Measurements from ENCODE around the gene ODAD3.
"Not testable (repeated sequence)": the region's sequence is repeated elsewhere in the genome, so short reads cannot be mapped to it uniquely, and the experiment has no call there.

ODAD3 gene

GRCh38 chr19:11435057-11435832, at the start of gene ODAD3, which contains the start of gene PRKCSH:
Gene ODAD3, minus strand, starts transcription at chr19:11435121. Its CDS starts 105 bp downstream, at chr19:11435016.
Gene PRKCSH, plus strand, starts transcription at chr19:11435635. Its CDS starts 483 bp downstream, at chr19:11436118.
- DNase-seq (ENCODE audit: low read depth in 2 of 3, low spot score in 2 of 3): peak; percentile 82 to 98 (median 92)

- no peak for DNase-seq (ENCODE audit: low read depth in 2 of 3, low spot score in 2 of 3)
These were observed 48.6 kb upstream of the ODAD3 start for GRCh38 chr19:11483366-11484111.

DNA sequence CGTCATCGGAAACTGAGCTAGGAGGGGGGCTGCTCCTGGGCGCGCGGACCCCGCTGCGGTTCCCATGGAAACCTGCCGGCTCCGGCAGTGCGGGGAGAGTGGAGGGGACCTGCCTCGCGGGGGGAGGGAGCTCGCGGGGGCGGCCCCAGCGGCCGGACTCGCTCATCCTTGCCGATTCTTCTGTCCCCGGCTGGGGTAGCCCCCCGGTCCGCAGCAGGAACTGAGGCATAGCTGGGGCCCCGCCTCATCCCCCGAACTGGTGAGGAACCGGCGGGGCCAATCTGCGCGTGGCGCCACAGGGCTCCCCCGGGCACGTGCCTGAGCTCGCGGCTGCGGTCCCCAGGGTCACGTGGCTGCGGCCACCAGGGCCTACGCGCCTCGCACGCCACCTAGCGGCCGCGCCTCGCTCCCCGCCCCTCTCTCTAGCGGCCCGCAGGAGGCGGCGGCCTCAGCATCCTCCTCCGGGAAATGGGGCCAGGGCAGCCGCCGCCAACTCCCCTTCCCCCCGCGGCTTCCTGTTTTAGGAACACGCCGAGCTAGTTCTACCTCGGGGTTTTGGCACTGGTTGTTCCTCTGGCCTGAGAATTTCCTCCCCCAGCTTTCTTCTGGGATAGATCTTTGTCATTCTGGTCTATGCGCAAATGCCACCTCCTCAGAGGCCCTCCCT, 47.6 kb upstream of the ODAD3 start:
- DNase-seq (ENCODE audit: low read depth in 2 of 3, low spot score in 2 of 3): peak; percentile 67 to 81 (median 80)

GRCh38 chr19:11481534-11482383, 46.8 kb upstream of the ODAD3 start:
- peak; percentile 24 to 69 (median 64) for DNase-seq (ENCODE audit: low read depth in 2 of 3, low spot score in 2 of 3)

DNA sequence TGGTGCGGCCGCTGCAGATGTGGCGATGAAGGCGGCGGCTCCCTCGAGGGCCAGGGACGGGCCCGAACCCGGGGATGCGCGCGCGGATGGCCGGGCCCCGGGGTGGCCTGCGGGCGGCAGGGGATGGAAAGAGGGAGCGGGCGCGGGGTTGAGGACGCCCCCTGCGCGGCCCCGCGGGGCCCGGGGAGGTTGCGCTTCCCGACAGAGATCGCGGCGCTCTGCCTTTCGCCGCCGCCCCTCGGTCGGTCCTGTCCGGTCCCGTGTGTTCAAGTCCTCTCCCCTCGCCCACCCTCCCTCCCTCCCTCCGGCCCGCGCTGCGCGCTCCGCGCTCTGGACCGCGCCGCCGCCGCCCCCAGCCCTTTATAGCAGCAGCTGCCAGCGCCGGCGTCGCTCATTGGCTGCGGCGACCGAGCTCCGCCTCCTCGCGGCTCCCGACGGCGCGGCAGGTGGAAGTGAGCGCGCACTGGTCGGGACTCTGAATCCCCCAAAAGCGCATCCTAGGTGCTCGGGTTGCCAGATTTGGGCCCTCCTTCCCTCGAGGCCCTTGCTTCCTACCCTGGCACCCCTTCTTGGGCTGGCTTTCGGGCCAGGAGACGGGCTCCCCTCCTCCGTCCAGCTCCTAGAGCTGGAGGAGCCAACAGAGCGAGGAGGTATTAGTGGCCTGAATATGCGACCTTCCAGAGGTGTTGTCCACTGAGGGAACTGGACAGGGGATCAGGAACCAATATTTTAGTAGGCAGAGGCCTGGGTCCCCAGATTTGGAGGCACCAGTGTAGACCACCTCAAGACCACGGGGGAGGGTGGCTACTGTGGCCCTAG, 46.0 kb upstream of the ODAD3 start, which contains the start of gene ELAVL3:
ELAVL3 (minus strand) TSS at position 332 of the 819 bp plus-strand sequence. CDS start 438 bp downstream, outside the sequence.
- DNase-seq (ENCODE audit: low read depth in 2 of 3, low spot score in 2 of 3): no peak

DNA sequence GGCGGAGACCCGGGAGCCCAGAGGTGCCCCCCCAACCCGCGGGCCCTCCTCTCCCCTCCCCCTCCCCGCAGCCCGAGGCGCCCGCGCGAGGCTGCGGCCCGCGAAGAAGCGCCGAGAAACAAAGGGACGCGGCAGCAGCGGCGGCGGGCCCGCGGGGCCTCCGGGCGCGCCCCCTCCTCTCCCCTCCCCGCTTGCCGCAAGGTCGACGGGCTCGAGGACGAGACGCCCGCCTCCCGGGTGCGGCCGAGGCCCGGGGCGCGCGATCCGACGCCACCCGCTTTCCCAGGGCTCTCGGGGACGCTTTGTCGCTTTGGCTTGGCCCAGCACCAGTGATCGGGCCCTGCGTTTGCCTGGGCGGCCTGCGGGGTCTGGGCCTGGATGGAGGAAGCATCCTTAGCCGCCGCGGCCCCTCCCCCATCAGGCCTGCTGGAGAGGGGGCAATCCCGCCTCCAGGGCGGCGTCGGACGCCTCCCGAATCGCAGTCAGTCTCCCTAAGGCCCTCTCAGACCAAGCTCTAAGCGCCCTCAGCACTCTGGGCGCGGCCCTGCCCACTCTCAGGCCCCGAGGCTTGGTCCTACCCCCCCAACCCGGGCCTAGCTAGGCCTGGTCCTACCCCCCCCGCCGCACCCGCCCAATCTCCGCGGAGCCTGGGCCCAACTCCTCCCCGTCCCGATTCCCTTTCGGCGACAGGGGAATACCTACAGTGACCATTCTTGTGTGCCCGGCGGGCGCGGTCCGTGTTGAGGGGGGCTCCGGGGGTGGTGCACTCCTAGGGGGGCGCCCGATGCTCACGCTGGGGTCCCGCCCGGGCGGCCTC, 45.2 kb upstream of the ODAD3 start:
- DNase-seq (ENCODE audit: low read depth in 2 of 3, low spot score in 2 of 3): no peak

DNA sequence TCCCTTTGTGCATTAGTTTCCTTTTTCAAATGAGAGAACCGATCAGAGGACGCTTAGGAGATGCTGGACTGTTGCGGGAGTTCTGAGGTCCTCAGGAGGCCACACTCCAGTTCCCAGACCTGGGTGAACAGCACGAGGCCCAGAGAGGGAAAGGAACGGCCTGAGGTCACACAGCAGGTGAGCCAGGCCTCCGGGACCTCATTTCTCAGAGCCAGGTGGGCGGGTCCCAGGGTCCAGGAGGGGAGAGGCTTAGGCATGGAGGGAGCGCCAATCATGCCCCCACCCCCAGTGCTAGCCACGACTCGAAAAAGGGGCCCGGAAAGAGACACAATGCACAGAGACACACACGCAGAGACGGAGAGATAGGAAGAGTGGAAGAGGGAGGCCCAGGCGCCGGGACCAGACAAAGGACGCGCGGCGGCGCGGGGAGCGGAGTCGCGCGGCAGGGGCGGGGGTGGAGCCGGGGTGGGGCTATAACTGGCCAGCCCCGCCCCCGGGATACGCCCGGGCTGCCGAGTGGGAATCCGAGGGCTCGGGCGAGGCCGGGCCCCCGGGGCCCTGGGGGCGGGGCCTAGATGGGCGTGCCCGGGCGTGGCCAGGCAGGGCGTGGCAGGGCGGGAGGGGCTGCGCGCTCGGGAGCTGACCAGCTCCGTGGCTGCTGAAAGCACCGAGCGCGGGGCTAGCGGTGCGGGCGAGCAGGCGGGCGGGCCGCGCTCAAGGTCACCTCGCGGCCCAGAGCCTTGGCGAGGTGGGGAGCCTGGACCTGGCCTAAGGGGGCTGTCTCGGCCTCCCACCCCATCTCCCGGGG, 44.4 kb upstream of the ODAD3 start:
- no peak for DNase-seq (ENCODE audit: low read depth in 2 of 3, low spot score in 2 of 3)

- DNase-seq (ENCODE audit: low read depth in 2 of 3, low spot score in 2 of 3): no peak
These were observed 43.5 kb upstream of the ODAD3 start for GRCh38 chr19:11478167-11479089.

GRCh38 chr19:11475861-11476260, 40.9 kb upstream of the ODAD3 start:
- no peak for DNase-seq (ENCODE audit: low read depth in 2 of 3, low spot score in 2 of 3)

DNA sequence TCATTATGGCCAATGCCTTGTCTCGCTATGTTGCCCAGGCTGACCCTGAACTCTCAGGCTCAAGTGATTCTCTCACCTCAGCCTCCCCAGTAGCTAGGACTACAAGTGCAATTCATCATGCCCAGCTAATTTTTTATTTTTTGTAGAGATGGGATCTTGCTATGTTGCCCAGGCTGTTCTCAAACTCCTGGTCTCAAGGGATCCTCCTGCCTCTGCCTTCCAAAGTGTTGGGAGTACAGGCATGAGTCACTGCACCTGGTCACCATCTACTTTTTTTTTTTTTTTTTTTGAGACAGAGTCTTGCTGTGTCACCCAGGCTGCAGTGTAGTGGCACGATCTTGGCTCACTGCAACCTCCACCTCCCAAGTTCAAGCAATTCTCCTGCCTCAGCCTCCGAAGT, 40.4 kb upstream of the ODAD3 start:
- DNase-seq (ENCODE audit: low read depth in 2 of 3, low spot score in 2 of 3): not testable (repeated sequence)

GRCh38 chr19:11473725-11474124, 38.8 kb upstream of the ODAD3 start:
- DNase-seq (ENCODE audit: low read depth in 2 of 3, low spot score in 2 of 3): no peak

DNA sequence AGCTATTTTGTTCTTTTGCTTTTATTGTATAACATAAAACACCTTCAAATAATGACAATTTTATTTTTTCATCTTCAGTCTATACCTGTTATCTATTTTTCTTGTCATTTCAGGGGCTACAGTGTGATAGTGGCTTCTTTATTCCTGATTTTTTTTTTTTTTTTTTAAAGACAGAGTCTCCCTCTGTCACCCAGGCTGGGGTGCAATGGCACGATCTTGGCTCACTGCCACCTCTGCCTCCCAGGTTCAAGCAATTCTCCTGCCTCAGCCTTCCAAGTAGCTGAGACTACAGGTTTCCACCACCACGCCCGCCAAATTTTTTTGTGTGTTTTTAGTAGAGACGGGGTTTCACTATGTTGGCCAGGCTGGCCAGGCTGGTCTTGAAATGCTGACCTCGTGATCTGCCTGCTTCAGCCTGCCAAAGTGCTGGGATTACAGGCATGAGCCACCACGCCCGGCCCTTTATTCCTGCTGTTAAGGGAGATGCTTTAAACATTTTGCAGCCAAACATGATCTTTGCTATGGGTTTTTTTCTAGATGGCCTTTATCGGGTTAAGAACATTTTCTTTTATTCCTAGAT, 33.4 kb upstream of the ODAD3 start:
- not testable (repeated sequence) for DNase-seq (ENCODE audit: low read depth in 2 of 3, low spot score in 2 of 3)

DNA sequence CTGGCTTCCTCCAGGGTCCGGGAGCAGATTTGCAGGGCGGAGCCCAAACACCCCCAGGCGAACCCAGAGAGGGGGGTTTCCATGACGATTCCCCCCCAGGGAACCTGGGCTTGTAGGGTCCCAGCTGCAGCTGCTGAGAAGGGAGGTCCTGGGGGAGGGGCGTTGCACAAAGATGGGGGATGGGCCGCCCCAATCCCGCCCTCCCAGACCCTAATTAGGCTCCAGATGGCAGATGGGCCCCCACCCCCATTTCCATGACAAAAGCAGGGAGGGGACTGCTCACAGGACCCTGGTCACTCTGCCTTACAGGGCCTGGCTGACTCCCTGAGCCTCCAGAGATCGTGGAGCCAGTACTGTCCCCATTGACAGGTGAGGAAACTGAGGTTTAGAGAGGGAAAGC, 30.7 kb upstream of the ODAD3 start:
- DNase-seq (ENCODE audit: low read depth in 2 of 3, low spot score in 2 of 3): no peak

DNA sequence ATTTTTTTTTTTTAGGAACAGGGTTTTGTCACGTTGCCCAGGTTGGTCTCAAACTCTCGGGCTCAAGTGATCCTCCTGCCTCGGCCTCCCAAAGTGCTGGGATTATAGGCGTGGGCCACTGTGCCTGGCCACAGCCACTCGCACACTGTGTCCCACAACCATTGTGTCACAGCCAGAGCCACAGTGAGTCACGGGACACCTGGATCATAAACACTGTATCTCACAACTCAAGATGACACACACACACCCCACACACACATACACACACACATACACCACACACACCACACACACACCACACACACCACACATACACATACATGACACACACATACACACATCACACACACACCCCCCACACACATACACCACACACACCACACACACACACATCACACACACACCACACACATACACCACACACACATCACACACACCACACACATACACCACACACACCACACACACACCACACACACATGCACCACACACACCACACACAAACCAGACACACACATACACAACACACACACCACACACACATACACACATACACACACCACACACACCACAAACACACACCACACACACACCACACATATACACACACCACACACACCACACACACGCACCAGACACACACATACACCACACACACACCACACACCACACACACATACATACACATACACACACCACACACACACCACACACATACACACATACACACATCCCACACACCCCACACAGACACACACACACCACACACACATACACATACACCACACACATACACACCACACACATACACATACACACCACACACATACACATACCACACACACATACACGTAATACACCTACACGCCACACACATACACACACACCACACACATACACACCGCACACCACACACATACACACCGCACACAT, 29.7 kb upstream of the ODAD3 start:
- DNase-seq (ENCODE audit: low read depth in 2 of 3, low spot score in 2 of 3): no peak

GRCh38 chr19:11463391-11463790, 28.5 kb upstream of the ODAD3 start:
- DNase-seq (ENCODE audit: low read depth in 2 of 3, low spot score in 2 of 3): no peak

DNA sequence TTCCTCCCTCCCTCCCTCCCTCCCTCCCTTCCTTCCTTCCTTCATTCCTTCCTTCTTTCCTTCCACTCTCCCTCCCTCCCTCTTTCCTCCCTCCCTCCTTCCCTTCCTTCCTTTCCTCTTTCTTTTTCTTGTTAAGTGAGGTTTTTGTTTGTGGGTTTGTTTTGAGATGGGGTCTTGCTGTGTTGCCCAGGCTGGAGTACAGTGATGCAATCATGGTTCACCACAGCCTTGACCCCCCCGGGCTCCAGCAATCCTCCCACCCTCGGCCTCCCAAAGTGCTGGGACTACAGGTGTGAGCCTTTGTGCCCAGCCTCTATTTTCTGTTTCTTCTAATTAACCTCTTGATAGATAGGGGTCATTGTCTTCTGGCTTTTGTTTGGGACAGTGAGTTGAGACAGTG, 26.5 kb upstream of the ODAD3 start:
- no peak for DNase-seq (ENCODE audit: low read depth in 2 of 3, low spot score in 2 of 3)

All from activated CD8-positive, alpha-beta memory T cell treated with anti-CD3 and anti-CD28 coated beads for 48 hours (primary cell).